ENCODE measurements around the gene OGFOD2. TPM values are rescaled to one million over a fixed set of nuclear protein-coding genes. Genes with fewer than 3 reads are reported as not detected.

OGFOD2 gene
- total RNA-seq, 4 donors from 2014 or later, result 29.9 to 37.1 (median 31.4) TPM

- H3K9me3 ChIP-seq, result no peaks in the 10 kb centered on the region
- DNase-seq, result no peak
- no peak for TF ChIP-seq POLR2A (IDR thresholded peaks at IDR 0.05)
- no peak for TF ChIP-seq CTCF (IDR thresholded peaks at IDR 0.05)
- peaks cover 0 to 17% (median 0%) of the 10 kb centered on the region in 3 donors for H3K36me3 ChIP-seq
- peaks cover 0 to 8% (median 0%) of the 10 kb centered on the region in 4 donors for H3K4me1 ChIP-seq
- H3K27ac ChIP-seq, result no peak overlapping the region
- H3K27me3 ChIP-seq, result no peaks in the 10 kb centered on the region
- H3K4me3 ChIP-seq, result no peak overlapping the region
Observed at GRCh38 chr12:122999196-122999946, 24.3 kb downstream of the OGFOD2 start.

GRCh38 chr12:122999986-123000420, 25.0 kb downstream of the OGFOD2 start:
- Histone ChIP-seq H3K27me3 (no peaks in the 10 kb centered on the region), H3K9me3 (no peaks in the 10 kb centered on the region), H3K4me3 (no peak overlapping the region), H3K4me1 (peaks cover 0 to 5% (median 0%) of the 10 kb centered on the region in 4 donors), H3K27ac (no peak overlapping the region), H3K36me3 (peaks cover 0 to 23% (median 0%) of the 10 kb centered on the region in 3 donors)
- DNase-seq, result no peak
- TF ChIP-seq CTCF (IDR thresholded peaks at IDR 0.05) (no peak), POLR2A (IDR thresholded peaks at IDR 0.05) (no peak)

- Histone ChIP-seq H3K36me3 (peaks cover 0 to 29% (median 0%) of the 10 kb centered on the region in 3 donors), H3K4me3 (no peak overlapping the region), H3K27me3 (no peaks in the 10 kb centered on the region), H3K9me3 (no peaks in the 10 kb centered on the region), H3K4me1 (peaks cover 0 to 5% (median 0%) of the 10 kb centered on the region in 4 donors), H3K27ac (no peak overlapping the region)
- DNase-seq, result no peak
- no peak for TF ChIP-seq POLR2A (IDR thresholded peaks at IDR 0.05)
- no peak for TF ChIP-seq CTCF (IDR thresholded peaks at IDR 0.05)
Observed at GRCh38 chr12:123000578-123000977, 25.5 kb downstream of the OGFOD2 start.

GRCh38 chr12:123001464-123001863, 26.4 kb downstream of the OGFOD2 start:
- DNase-seq, result no peak
- Histone ChIP-seq H3K27me3 (no peaks in the 10 kb centered on the region), H3K9me3 (no peaks in the 10 kb centered on the region), H3K36me3 (peaks cover 0 to 29% (median 0%) of the 10 kb centered on the region in 3 donors), H3K4me1 (no peaks in the 10 kb centered on the region), H3K4me3 (no peak overlapping the region), H3K27ac (no peak overlapping the region)
- no peak for TF ChIP-seq CTCF (IDR thresholded peaks at IDR 0.05)
- TF ChIP-seq POLR2A (IDR thresholded peaks at IDR 0.05), result no peak

GRCh38 chr12:123003257-123003656, 28.2 kb downstream of the OGFOD2 start:
- no peak for TF ChIP-seq POLR2A (IDR thresholded peaks at IDR 0.05)
- no peak for TF ChIP-seq CTCF (IDR thresholded peaks at IDR 0.05)
- H3K27me3 ChIP-seq, result no peaks in the 10 kb centered on the region
- no peak for DNase-seq
- H3K4me1 ChIP-seq, result no peaks in the 10 kb centered on the region
- H3K4me3 ChIP-seq, result no peak overlapping the region
- H3K9me3 ChIP-seq, result no peaks in the 10 kb centered on the region
- H3K36me3 ChIP-seq, result peaks cover 0 to 29% (median 0%) of the 10 kb centered on the region in 3 donors
- no peak overlapping the region for H3K27ac ChIP-seq
